Tibial artery (tissue), 4 donors: ENCODE results near the gene SPTY2D1.

Experiments used
- DNase-seq, 2 donors: peaks; one replicate each; pipeline ENCODE4 v3.0.0-alpha.2; 2019
- H3K27ac ChIP-seq, 2 donors: fragments of 200-600 bp; sonication (generic) in 1 of 2; 1 replicate in 1 of 2; 2 replicates in 1 of 2; pipeline ENCODE4 v1.5.1; 2018 to 2019; ENCODE audit warnings: mild to moderate bottlenecking in 1 of 2
- H3K27me3 ChIP-seq, 2 donors: fragments of 200-600 bp; sonication (generic) in 1 of 2; one replicate each; pipeline versions ENCODE4 v1.5.1 to v1.6.0; 2016 to 2019
- H3K36me3 ChIP-seq, 3 donors: fragments of 200-600 bp; sonication (generic) in 2 of 3; one replicate each; pipeline ENCODE4 v1.5.1; 2016 to 2019; ENCODE audit warnings: mild to moderate bottlenecking in 2 of 3
- H3K4me1 ChIP-seq, 4 donors: fragments of 200-600 bp; sonication (generic) in 2 of 4; 1 replicate in 3 of 4; 2 replicates in 1 of 4; pipeline ENCODE4 v1.5.1; 2016 to 2019
- H3K4me3 ChIP-seq, 2 donors: fragments of 200-600 bp; sonication (generic) in 1 of 2; 1 replicate in 1 of 2; 2 replicates in 1 of 2; pipeline ENCODE4 v1.5.1; 2018 to 2019; ENCODE audit warnings: mild to moderate bottlenecking in 2 of 2
- H3K9me3 ChIP-seq, 3 donors: fragments of 200-600 bp; sonication (generic) in 1 of 3; one replicate each; pipeline ENCODE4 v1.5.1; 2016 to 2019
- intact Hi-C: fragments of 100-400 bp; cut with DNase I; formaldehyde crosslinking; loops from one replicate; pipeline ENCODE4 v1.15.0; 2023; ENCODE audit warnings: low total_unique reads
- TF ChIP-seq, protein P1 (sequence below), 2 experiments: fragments of 200-600 bp in 1 of 2; fragments of 450-650 bp in 1 of 2; IDR thresholded peaks; one replicate each; pipeline ENCODE4 v1.5.1; 2017 to 2019; ENCODE audit warnings: antibody characterized with exemption in 2 of 2, mild to moderate bottlenecking in 1 of 2, moderate library complexity in 1 of 2

Gene SPTY2D1

GRCh38 chr11:18566406-18566805 lies 67.7 kb downstream of the SPTY2D1 start:
- H3K4me1 ChIP-seq: no peaks in the 10 kb centered on the region
- H3K27me3 ChIP-seq: no peaks in the 10 kb centered on the region
- H3K36me3 ChIP-seq: peaks cover 60 to 75% (median 61%) of the 10 kb centered on the region in 3 donors
- H3K4me3 ChIP-seq: no peak overlapping the region
- H3K9me3 ChIP-seq: no peaks in the 10 kb centered on the region
- TF ChIP-seq, protein P1, sequence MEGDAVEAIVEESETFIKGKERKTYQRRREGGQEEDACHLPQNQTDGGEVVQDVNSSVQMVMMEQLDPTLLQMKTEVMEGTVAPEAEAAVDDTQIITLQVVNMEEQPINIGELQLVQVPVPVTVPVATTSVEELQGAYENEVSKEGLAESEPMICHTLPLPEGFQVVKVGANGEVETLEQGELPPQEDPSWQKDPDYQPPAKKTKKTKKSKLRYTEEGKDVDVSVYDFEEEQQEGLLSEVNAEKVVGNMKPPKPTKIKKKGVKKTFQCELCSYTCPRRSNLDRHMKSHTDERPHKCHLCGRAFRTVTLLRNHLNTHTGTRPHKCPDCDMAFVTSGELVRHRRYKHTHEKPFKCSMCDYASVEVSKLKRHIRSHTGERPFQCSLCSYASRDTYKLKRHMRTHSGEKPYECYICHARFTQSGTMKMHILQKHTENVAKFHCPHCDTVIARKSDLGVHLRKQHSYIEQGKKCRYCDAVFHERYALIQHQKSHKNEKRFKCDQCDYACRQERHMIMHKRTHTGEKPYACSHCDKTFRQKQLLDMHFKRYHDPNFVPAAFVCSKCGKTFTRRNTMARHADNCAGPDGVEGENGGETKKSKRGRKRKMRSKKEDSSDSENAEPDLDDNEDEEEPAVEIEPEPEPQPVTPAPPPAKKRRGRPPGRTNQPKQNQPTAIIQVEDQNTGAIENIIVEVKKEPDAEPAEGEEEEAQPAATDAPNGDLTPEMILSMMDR (IDR thresholded peaks at IDR 0.05): no peak
- no peak overlapping the region for H3K27ac ChIP-seq
- DNase-seq: no peak
- intact Hi-C loops: loop anchor here (10.0 kb wide), 1 partner anchor 72 kb away; no protein-coding TSS in a partner anchor

DNA sequence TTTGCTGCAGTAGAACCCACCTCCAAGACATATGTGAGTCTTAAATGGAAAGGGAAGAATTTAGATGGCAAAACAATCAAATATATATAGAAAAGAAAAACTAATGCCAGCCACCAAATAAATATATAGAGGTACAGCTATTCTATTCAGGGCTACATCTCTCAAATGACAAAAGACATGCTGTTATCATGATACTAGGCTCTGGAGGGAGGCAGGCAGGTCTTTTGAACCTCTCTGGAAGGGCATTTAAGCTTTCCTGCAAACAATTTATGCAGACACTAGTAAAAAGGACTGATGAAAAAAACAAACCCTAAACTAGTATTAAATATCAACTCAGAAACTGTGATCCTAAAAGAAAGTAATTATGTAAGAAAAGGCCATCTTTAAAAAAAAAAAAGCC lies 70.0 kb downstream of the SPTY2D1 start:
- no peak overlapping the region for H3K4me3 ChIP-seq
- no peaks in the 10 kb centered on the region for H3K4me1 ChIP-seq
- TF ChIP-seq, protein P1 (IDR thresholded peaks at IDR 0.05): no peak
- peaks cover 51 to 78% (median 59%) of the 10 kb centered on the region in 3 donors for H3K36me3 ChIP-seq
- no peak for DNase-seq
- no peak overlapping the region for H3K27ac ChIP-seq
- intact Hi-C loops: loop anchor here (10.0 kb wide), 1 partner anchor 69 kb away; no protein-coding TSS in a partner anchor
- H3K9me3 ChIP-seq: no peaks in the 10 kb centered on the region
- no peaks in the 10 kb centered on the region for H3K27me3 ChIP-seq

GRCh38 chr11:18563090-18563730 lies 70.9 kb downstream of the SPTY2D1 start:
- TF ChIP-seq, protein P1 (IDR thresholded peaks at IDR 0.05): no peak
- DNase-seq: no peak
- no peak overlapping the region for H3K4me3 ChIP-seq

More at GRCh38 chr11:18563090-18563730, 70.9 kb downstream of the SPTY2D1 start:
- Histone ChIP-seq H3K27me3 (no peaks in the 10 kb centered on the region), H3K9me3 (no peaks in the 10 kb centered on the region), H3K36me3 (peaks cover 55 to 88% (median 67%) of the 10 kb centered on the region in 3 donors), H3K4me1 (no peaks in the 10 kb centered on the region), H3K27ac (no peak overlapping the region)
- intact Hi-C loops: loop anchor here (10.0 kb wide), 1 partner anchor 68 kb away; no protein-coding TSS in a partner anchor
